H1 (cell line): ENCODE measurements around the gene TMEM200C.

Experiments used
- EP300 ChIP-seq, 2 experiments: IDR thresholded peaks; 1 replicate in 1 of 2; 2 replicates in 1 of 2; pipeline ENCODE4 v1.6.1; 2011 to 2012; ENCODE audit warnings: low read depth in 2 of 2, low read length in 2 of 2, mild to moderate bottlenecking in 2 of 2, borderline replicate concordance in 1 of 2, inconsistent platforms in 1 of 2, moderate library complexity in 1 of 2
- SUZ12 ChIP-seq: fragments of 200-600 bp; sonication (generic); IDR thresholded peaks from 2 replicates; pipeline ENCODE4 v1.6.1; 2012; ENCODE audit warnings: mild to moderate bottlenecking, inconsistent platforms, low read length, moderate library complexity, mixed read lengths

- TF ChIP-seq SUZ12 = no peak
- no peak for TF ChIP-seq EP300 (IDR thresholded peaks at IDR 0.05; ENCODE audit: borderline replicate concordance in 1 of 2, low read depth in 2 of 2, low read length in 2 of 2)
Observed at GRCh38 chr18:5865521-5865920, 29.8 kb downstream of the TMEM200C start.
